IMR-90 (cell line): ENCODE results near the gene ASTN2. TPM values are rescaled to one million over a fixed set of nuclear protein-coding genes. Genes with fewer than 3 reads are reported as not detected.

Experiments
- ATAC-seq: fragments of 200-7000 bp; cut with Tn5 transposase; 2 replicates; pipeline ENCODE4 v1.9.1; 2020; ENCODE audit warnings: low read depth, mild to moderate bottlenecking, moderate library complexity
- BruUV-seq: library from RNA; stranded (reverse); fragments of 400-500 nt; replicated peaks from 2 replicates; lab custom pipeline; 2021; lab: Mats Ljungman, UMichigan
- CTCF ChIA-PET: fragments of 300-600 bp; formaldehyde crosslinking; extraction: SDS; loops from one replicate; lab custom pipeline; 2021; ENCODE audit warnings: antibody characterized with exemption; lab: Yijun Ruan, JAX
- POLR2A ChIA-PET: fragments of 300-600 bp; sonication (Branson Sonifier 250); formaldehyde crosslinking; loops from one replicate; lab custom pipeline; 2022; ENCODE audit warnings: antibody characterized with exemption; ENCODE audit not compliant: unreplicated experiment; lab: Charles Lee
- DNase-seq: peaks from one replicate; pipeline ENCODE4 v3.0.0; 2013
- H2AFZ ChIP-seq: replicated peaks from 2 replicates; pipeline ENCODE3; 2013; ENCODE audit warnings: low read length, mild to moderate bottlenecking; ENCODE audit not compliant: poor library complexity
- H2AK5ac ChIP-seq: 2 replicates; pipeline ENCODE4 v1.6.1; 2013; ENCODE audit warnings: low read depth, low read length, inconsistent platforms
- H2AK9ac ChIP-seq: replicated peaks from 2 replicates; pipeline ENCODE3; 2013; ENCODE audit warnings: mild to moderate bottlenecking, low read depth, low read length, moderate library complexity; ENCODE audit not compliant: poor library complexity
- H2BK120ac ChIP-seq: 2 replicates; pipeline ENCODE4 v1.6.1; 2013; ENCODE audit warnings: low read depth, low read length, inconsistent platforms
- H2BK15ac ChIP-seq: 3 replicates; pipeline ENCODE4 v1.6.1; 2013; ENCODE audit warnings: low read depth, low read length, inconsistent platforms
- H2BK20ac ChIP-seq: 2 replicates; pipeline ENCODE4 v1.6.1; 2013; ENCODE audit warnings: low read depth, mild to moderate bottlenecking, inconsistent platforms, low read length, moderate library complexity
- H2BK5ac ChIP-seq: 2 replicates; pipeline ENCODE4 v1.6.1; 2013; ENCODE audit warnings: mild to moderate bottlenecking, low read depth, low read length, inconsistent platforms; ENCODE audit not compliant: poor library complexity, severe bottlenecking
- H3K14ac ChIP-seq: replicated peaks from 2 replicates; pipeline ENCODE4 v1.6.1; 2013; ENCODE audit warnings: low read depth, low read length, inconsistent platforms
- H3K18ac ChIP-seq: 2 replicates; pipeline ENCODE4 v1.6.1; 2013; ENCODE audit warnings: low read depth, low read length, control low read depth
- H3K23ac ChIP-seq: 2 replicates; pipeline ENCODE4 v1.6.1; 2013; ENCODE audit warnings: low read depth, low read length, inconsistent platforms
- H3K27ac ChIP-seq: 2 replicates; pipeline ENCODE4 v1.5.1; 2013; ENCODE audit warnings: mild to moderate bottlenecking, control low read depth, low read length; ENCODE audit not compliant: insufficient read depth
- H3K27me3 ChIP-seq: 2 replicates; pipeline ENCODE4 v1.6.1; 2013; ENCODE audit warnings: low read length; ENCODE audit not compliant: control insufficient read depth, insufficient read depth
- H3K36me3 ChIP-seq: 2 replicates; pipeline ENCODE4 v1.6.1; 2013; ENCODE audit warnings: low read length, mixed read lengths; ENCODE audit not compliant: control insufficient read depth, insufficient read depth
- H3K4ac ChIP-seq: 2 replicates; pipeline ENCODE4 v1.6.1; 2013; ENCODE audit warnings: low read depth, low read length, inconsistent platforms
- H3K4me1 ChIP-seq: 2 replicates; pipeline ENCODE4 v1.6.1; 2013; ENCODE audit warnings: low read length, mixed read lengths; ENCODE audit not compliant: control insufficient read depth, insufficient read depth
- H3K4me2 ChIP-seq: 2 replicates; pipeline ENCODE4 v1.6.1; 2013; ENCODE audit warnings: low read depth, mild to moderate bottlenecking, control low read depth, low read length, moderate library complexity
- H3K4me3 ChIP-seq: 2 replicates; pipeline ENCODE4 v1.5.1; 2013; ENCODE audit warnings: low read depth, mild to moderate bottlenecking, control low read depth, low read length, moderate library complexity; ENCODE audit not compliant: insufficient read depth
- H3K56ac ChIP-seq: 2 replicates; pipeline ENCODE4 v1.6.1; 2013; ENCODE audit warnings: low read length, inconsistent platforms; ENCODE audit not compliant: insufficient read depth; ENCODE audit errors: extremely low read depth
- H3K79me1 ChIP-seq, 2 experiments: 2 replicates each; pipeline ENCODE4 v1.6.1; 2013; ENCODE audit warnings: low read length in 2 of 2, inconsistent platforms in 1 of 2, low read depth in 1 of 2
- H3K9ac ChIP-seq: 2 replicates; pipeline ENCODE4 v1.6.1; 2013; ENCODE audit warnings: low read depth, low read length, control low read depth
- H3K9me1 ChIP-seq: 2 replicates; pipeline ENCODE4 v1.6.1; 2013; ENCODE audit warnings: low read length, inconsistent platforms; ENCODE audit not compliant: insufficient read depth
- H3K9me3 ChIP-seq: 2 replicates; pipeline ENCODE4 v1.6.1; 2013; ENCODE audit warnings: low read length; ENCODE audit not compliant: control insufficient read depth, insufficient read depth
- H4K20me1 ChIP-seq: 2 replicates; pipeline ENCODE4 v1.6.1; 2013; ENCODE audit warnings: low read length, inconsistent platforms; ENCODE audit not compliant: insufficient read depth
- H4K5ac ChIP-seq: 2 replicates; pipeline ENCODE4 v1.6.1; 2013; ENCODE audit warnings: mild to moderate bottlenecking, low read depth, low read length, control low read depth
- H4K8ac ChIP-seq, 2 experiments: 2 replicates each; pipeline ENCODE4 v1.6.1; 2013; ENCODE audit warnings: low read depth in 2 of 2, low read length in 2 of 2, control low read depth in 1 of 2, inconsistent platforms in 1 of 2
- H4K91ac ChIP-seq: 2 replicates; pipeline ENCODE4 v1.6.1; 2013; ENCODE audit warnings: low read depth, low read length, inconsistent platforms; ENCODE audit not compliant: insufficient read depth
- FOS ChIP-seq: fragments of 150-350 bp; IDR thresholded peaks from 2 replicates; pipeline ENCODE4 v1.6.1; 2016; ENCODE audit warnings: low read depth, low read length
- MAFK ChIP-seq: IDR thresholded peaks from 2 replicates; pipeline ENCODE4 v1.6.1; 2012; ENCODE audit warnings: low read depth, low read length, improper control_type of control experiment
- MAZ ChIP-seq: IDR thresholded peaks from 2 replicates; pipeline ENCODE4 v1.6.1; 2012; ENCODE audit warnings: low read depth, mild to moderate bottlenecking, low read length, improper control_type of control experiment, moderate library complexity, borderline replicate concordance
- RCOR1 ChIP-seq: IDR thresholded peaks from 2 replicates; pipeline ENCODE4 v1.6.1; 2012; ENCODE audit warnings: mild to moderate bottlenecking, low read length, improper control_type of control experiment; ENCODE audit not compliant: insufficient replicate concordance
- RFX5 ChIP-seq: IDR thresholded peaks from 2 replicates; pipeline ENCODE4 v1.8.0; 2012; ENCODE audit warnings: low read depth, mild to moderate bottlenecking, low read length, moderate library complexity
- SMC3 ChIP-seq: fragments of 150-350 bp; IDR thresholded peaks from 2 replicates; pipeline ENCODE4 v1.6.1; 2016; ENCODE audit warnings: low read depth, mild to moderate bottlenecking, antibody characterized with exemption, low read length, moderate library complexity
- WGBS, 2 experiments: methylation state at CpG; one replicate each; pipeline versions ENCODE4 v1.1.5 to v1.1.7; 2013; ENCODE audit warnings: missing lambda C conversion rate in 2 of 2; ENCODE audit not compliant: insufficient read length in 1 of 2; ENCODE audit errors: extremely low coverage in 2 of 2; 5-methylcytosine and 5-hydroxymethylcytosine counted together
- dilution Hi-C: fragments of 300-500 bp; cut with HindIII; formaldehyde crosslinking; loops from one replicate; pipeline ENCODE4 v1.14.3; 2018; ENCODE audit warnings: low sequenced_read_pairs; ENCODE audit not compliant: unreplicated experiment
- in situ Hi-C: fragments of 300-500 bp; cut with MboI; formaldehyde crosslinking; loops from 3 replicates; pipeline ENCODE4 v1.14.3; 2019; ENCODE audit warnings: low sequenced_read_pairs, inconsistent platforms, mixed read lengths
- intact Hi-C: fragments of 100-400 bp; cut with micrococcal nuclease; formaldehyde crosslinking; loops from 2 replicates; pipeline ENCODE4 v1.10.0; 2022
- polyA plus RNA-seq, 3 experiments: library from polyadenylated mRNA; depleted of rRNA; stranded (reverse); fragments of >200 nt; gene quantifications; 2 replicates each; pipeline ENCODE4 v1.2.3, GENCODE V29; 2012; ENCODE audit warnings: low replicate concordance in 1 of 3
- total RNA-seq: library from RNA; depleted of rRNA; stranded (reverse); fragments of >200 nt; gene quantifications from 2 replicates; pipeline ENCODE4 v1.2.3, GENCODE V29; 2012
- TF ChIP-seq, protein P1 (sequence below): fragments of 150-350 bp; IDR thresholded peaks from 2 replicates; pipeline ENCODE4 v1.6.1; 2016; ENCODE audit warnings: low read depth, mild to moderate bottlenecking, low read length, moderate library complexity, borderline replicate concordance
- TF ChIP-seq, protein P2 (sequence below): conservative IDR thresholded peaks from 2 replicates; pipeline ENCODE4 v1.5.1; 2012; ENCODE audit warnings: mild to moderate bottlenecking, low read depth, low read length, improper control_type of control experiment
- TF ChIP-seq, protein P3 (sequence below): fragments of 150-350 bp; IDR thresholded peaks from 2 replicates; pipeline ENCODE4 v1.6.1; 2017; ENCODE audit warnings: mild to moderate bottlenecking, antibody characterized with exemption, low read length, low read depth

The ASTN2 gene
- total and polyA plus RNA-seq, 2 of the 4 experiments (the other 2 are of a cell fraction): 3.8 to 6.8 TPM

GRCh38 chr9:117437283-117437682 is 22.4 kb upstream of the ASTN2 start:
- no peak for DNase-seq
- intact Hi-C loops (no loop called here), in situ Hi-C loops (no loop called here), dilution Hi-C loops (no loop called here)
- Histone ChIP-seq H2BK120ac (no peak overlapping the region), H2AK5ac (no peak overlapping the region), H3K27me3 (no peaks in the 10 kb centered on the region), H3K4me1 (no peaks in the 10 kb centered on the region), H3K56ac (no peak overlapping the region), H3K4ac (no peak overlapping the region), H2AK9ac (no peak overlapping the region), H3K4me2 (no peak overlapping the region), H4K8ac (no peak overlapping the region), H4K91ac (no peak overlapping the region), H2BK5ac (no peak overlapping the region), H3K18ac (no peak overlapping the region), H3K9me1 (no peaks in the 10 kb centered on the region), H3K14ac (no peak overlapping the region), H3K27ac (no peak overlapping the region), H3K36me3 (no peaks in the 10 kb centered on the region), H3K79me1 (no peaks in the 10 kb centered on the region), H2BK15ac (no peak overlapping the region), H3K4me3 (no peak overlapping the region), H2AFZ (no peak overlapping the region), H3K9me3 (peaks cover 3% of the 10 kb centered on the region; the same call in 1 of the 2 replicates), H3K9ac (no peak overlapping the region), H4K5ac (no peak overlapping the region), H3K23ac (no peak overlapping the region), H4K20me1 (no peaks in the 10 kb centered on the region), H2BK20ac (no peak overlapping the region)
- no peak for ATAC-seq
- CTCF ChIA-PET: no interaction called here
- POLR2A ChIA-PET: no interaction called here
- no TSS peak for BruUV-seq
- no peak for TF ChIP-seq SMC3
- TF ChIP-seq, protein P1, sequence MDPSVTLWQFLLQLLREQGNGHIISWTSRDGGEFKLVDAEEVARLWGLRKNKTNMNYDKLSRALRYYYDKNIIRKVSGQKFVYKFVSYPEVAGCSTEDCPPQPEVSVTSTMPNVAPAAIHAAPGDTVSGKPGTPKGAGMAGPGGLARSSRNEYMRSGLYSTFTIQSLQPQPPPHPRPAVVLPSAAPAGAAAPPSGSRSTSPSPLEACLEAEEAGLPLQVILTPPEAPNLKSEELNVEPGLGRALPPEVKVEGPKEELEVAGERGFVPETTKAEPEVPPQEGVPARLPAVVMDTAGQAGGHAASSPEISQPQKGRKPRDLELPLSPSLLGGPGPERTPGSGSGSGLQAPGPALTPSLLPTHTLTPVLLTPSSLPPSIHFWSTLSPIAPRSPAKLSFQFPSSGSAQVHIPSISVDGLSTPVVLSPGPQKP: no peak
- TF ChIP-seq MAFK: no peak
- TF ChIP-seq, protein P2, sequence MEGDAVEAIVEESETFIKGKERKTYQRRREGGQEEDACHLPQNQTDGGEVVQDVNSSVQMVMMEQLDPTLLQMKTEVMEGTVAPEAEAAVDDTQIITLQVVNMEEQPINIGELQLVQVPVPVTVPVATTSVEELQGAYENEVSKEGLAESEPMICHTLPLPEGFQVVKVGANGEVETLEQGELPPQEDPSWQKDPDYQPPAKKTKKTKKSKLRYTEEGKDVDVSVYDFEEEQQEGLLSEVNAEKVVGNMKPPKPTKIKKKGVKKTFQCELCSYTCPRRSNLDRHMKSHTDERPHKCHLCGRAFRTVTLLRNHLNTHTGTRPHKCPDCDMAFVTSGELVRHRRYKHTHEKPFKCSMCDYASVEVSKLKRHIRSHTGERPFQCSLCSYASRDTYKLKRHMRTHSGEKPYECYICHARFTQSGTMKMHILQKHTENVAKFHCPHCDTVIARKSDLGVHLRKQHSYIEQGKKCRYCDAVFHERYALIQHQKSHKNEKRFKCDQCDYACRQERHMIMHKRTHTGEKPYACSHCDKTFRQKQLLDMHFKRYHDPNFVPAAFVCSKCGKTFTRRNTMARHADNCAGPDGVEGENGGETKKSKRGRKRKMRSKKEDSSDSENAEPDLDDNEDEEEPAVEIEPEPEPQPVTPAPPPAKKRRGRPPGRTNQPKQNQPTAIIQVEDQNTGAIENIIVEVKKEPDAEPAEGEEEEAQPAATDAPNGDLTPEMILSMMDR: no peak
- TF ChIP-seq, protein P3, sequence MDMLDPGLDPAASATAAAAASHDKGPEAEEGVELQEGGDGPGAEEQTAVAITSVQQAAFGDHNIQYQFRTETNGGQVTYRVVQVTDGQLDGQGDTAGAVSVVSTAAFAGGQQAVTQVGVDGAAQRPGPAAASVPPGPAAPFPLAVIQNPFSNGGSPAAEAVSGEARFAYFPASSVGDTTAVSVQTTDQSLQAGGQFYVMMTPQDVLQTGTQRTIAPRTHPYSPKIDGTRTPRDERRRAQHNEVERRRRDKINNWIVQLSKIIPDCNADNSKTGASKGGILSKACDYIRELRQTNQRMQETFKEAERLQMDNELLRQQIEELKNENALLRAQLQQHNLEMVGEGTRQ: no peak
- no peak for TF ChIP-seq RFX5
- TF ChIP-seq MAZ: no peak
- no peak for TF ChIP-seq FOS
- TF ChIP-seq RCOR1: no peak
- 60% methylated on average over 1 of the region's 6 CpGs; no CpG with 5 or more reads in 1 of the 2 experiments for WGBS, 2 experiments
